Panc1 (cell line): ENCODE measurements around the gene MAPK10.

Experiments used
- POLR2AphosphoS5 ChIP-seq: IDR thresholded peaks from 2 replicates; pipeline ENCODE4 v1.6.1; 2012; ENCODE audit warnings: mild to moderate bottlenecking, low read depth, low read length, moderate library complexity
- SIN3A ChIP-seq: IDR thresholded peaks from 2 replicates; pipeline ENCODE4 v1.6.1; 2012; ENCODE audit warnings: low read depth, mild to moderate bottlenecking, low read length, moderate library complexity, borderline replicate concordance; ENCODE audit not compliant: insufficient read depth
- TCF7L2 ChIP-seq: IDR thresholded peaks from 2 replicates; pipeline ENCODE4 v1.6.1; 2011; ENCODE audit warnings: mild to moderate bottlenecking, low read depth, low read length, inconsistent platforms
- TF ChIP-seq, protein P1 (sequence below): fragments of 450-650 bp; IDR thresholded peaks from 2 replicates; pipeline ENCODE4 v1.5.1; 2017; ENCODE audit warnings: mild to moderate bottlenecking
- TF ChIP-seq, protein P2 (sequence below), 2 experiments: IDR thresholded peaks; 2 replicates each; pipeline ENCODE4 v1.6.1; 2011 to 2012; ENCODE audit warnings: low read depth in 2 of 2, control low read depth in 1 of 2, low read length in 1 of 2, mild to moderate bottlenecking in 1 of 2, moderate library complexity in 1 of 2; ENCODE audit not compliant: insufficient read depth in 1 of 2

DNA sequence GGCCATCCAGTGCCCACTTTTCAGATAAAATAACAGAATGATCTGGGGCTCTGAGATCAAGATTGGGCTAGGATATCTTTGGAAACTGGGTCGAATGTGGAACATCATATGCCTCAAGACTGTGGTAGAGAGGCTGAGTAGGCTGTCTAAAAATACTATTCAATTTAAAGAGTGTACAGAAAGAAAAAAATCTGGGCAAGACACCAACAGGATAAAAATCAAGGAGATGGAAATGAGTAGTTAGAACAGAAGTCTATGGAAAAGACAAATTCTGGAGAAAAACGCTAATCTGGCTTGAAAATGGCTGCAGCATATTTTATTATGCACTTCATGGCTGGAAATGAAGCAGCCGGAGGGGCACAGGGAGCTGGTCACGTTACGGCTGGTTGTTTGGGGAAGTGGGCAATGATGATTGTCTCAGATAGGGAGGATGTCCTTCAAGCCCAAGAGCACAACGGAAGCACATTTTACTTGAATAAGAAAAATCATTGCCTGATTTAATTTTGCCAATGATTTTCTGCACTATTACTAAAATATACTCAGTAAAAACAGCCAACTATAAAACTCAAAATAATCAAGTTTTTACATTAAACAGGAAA is 27.1 kb upstream of the MAPK10 start:
- no peak for TF ChIP-seq POLR2AphosphoS5
- TF ChIP-seq, protein P1, sequence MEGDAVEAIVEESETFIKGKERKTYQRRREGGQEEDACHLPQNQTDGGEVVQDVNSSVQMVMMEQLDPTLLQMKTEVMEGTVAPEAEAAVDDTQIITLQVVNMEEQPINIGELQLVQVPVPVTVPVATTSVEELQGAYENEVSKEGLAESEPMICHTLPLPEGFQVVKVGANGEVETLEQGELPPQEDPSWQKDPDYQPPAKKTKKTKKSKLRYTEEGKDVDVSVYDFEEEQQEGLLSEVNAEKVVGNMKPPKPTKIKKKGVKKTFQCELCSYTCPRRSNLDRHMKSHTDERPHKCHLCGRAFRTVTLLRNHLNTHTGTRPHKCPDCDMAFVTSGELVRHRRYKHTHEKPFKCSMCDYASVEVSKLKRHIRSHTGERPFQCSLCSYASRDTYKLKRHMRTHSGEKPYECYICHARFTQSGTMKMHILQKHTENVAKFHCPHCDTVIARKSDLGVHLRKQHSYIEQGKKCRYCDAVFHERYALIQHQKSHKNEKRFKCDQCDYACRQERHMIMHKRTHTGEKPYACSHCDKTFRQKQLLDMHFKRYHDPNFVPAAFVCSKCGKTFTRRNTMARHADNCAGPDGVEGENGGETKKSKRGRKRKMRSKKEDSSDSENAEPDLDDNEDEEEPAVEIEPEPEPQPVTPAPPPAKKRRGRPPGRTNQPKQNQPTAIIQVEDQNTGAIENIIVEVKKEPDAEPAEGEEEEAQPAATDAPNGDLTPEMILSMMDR = no peak
- TF ChIP-seq, protein P2, sequence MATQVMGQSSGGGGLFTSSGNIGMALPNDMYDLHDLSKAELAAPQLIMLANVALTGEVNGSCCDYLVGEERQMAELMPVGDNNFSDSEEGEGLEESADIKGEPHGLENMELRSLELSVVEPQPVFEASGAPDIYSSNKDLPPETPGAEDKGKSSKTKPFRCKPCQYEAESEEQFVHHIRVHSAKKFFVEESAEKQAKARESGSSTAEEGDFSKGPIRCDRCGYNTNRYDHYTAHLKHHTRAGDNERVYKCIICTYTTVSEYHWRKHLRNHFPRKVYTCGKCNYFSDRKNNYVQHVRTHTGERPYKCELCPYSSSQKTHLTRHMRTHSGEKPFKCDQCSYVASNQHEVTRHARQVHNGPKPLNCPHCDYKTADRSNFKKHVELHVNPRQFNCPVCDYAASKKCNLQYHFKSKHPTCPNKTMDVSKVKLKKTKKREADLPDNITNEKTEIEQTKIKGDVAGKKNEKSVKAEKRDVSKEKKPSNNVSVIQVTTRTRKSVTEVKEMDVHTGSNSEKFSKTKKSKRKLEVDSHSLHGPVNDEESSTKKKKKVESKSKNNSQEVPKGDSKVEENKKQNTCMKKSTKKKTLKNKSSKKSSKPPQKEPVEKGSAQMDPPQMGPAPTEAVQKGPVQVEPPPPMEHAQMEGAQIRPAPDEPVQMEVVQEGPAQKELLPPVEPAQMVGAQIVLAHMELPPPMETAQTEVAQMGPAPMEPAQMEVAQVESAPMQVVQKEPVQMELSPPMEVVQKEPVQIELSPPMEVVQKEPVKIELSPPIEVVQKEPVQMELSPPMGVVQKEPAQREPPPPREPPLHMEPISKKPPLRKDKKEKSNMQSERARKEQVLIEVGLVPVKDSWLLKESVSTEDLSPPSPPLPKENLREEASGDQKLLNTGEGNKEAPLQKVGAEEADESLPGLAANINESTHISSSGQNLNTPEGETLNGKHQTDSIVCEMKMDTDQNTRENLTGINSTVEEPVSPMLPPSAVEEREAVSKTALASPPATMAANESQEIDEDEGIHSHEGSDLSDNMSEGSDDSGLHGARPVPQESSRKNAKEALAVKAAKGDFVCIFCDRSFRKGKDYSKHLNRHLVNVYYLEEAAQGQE (IDR thresholded peaks at IDR 0.05; ENCODE audit: insufficient read depth in 1 of 2, low read depth in 2 of 2, low read length in 1 of 2) = no peak
- TF ChIP-seq SIN3A = no peak
- TF ChIP-seq TCF7L2 = no peak
